SK-N-SH treated with all-trans-retinoic acid at 6 μM for 48 hours (cell line): ENCODE results near the gene KLF13.

ENCODE experiments used
- ATAC-seq: fragments of 200-7000 bp; cut with Tn5 transposase; 3 replicates; pipeline ENCODE4 v1.9.1; 2020; ENCODE audit warnings: mild to moderate bottlenecking, moderate library complexity
- ARNTL ChIP-seq: fragments of 450-650 bp; formaldehyde crosslinking; IDR thresholded peaks from 2 replicates; pipeline ENCODE4 v1.5.0; 2020; ENCODE audit warnings: low read depth, mild to moderate bottlenecking, moderate library complexity, borderline replicate concordance
- BACH2 ChIP-seq: fragments of 250-450 bp; sonication (Bioruptor Pico); IDR thresholded peaks from 2 replicates; pipeline ENCODE4 v1.9.0; 2021; ENCODE audit warnings: mild to moderate bottlenecking, borderline replicate concordance
- CREB5 ChIP-seq: fragments of 250-450 bp; sonication (Bioruptor Pico); IDR thresholded peaks from 2 replicates; pipeline ENCODE4 v1.5.1; 2020; ENCODE audit warnings: low read depth, mild to moderate bottlenecking, moderate library complexity
- CSDC2 ChIP-seq: fragments of 250-450 bp; sonication (Bioruptor Pico); IDR thresholded peaks from 2 replicates; pipeline ENCODE4 v1.5.0; 2020; ENCODE audit warnings: mild to moderate bottlenecking, moderate library complexity
- CSRNP3 ChIP-seq: fragments of 250-450 bp; sonication (Bioruptor Pico); IDR thresholded peaks from 2 replicates; pipeline ENCODE4 v1.5.1; 2021; ENCODE audit warnings: mild to moderate bottlenecking, moderate library complexity
- ESRRG ChIP-seq: fragments of 250-450 bp; sonication (Bioruptor Pico); IDR thresholded peaks from 2 replicates; pipeline ENCODE4 v1.6.1; 2021; ENCODE audit warnings: mild to moderate bottlenecking
- GLIS3 ChIP-seq: fragments of 250-450 bp; sonication (Bioruptor Pico); IDR thresholded peaks from 2 replicates; pipeline ENCODE4 v1.5.0; 2020; ENCODE audit warnings: mild to moderate bottlenecking, moderate library complexity
- ISL1 ChIP-seq: fragments of 250-450 bp; sonication (Bioruptor Pico); IDR thresholded peaks from 2 replicates; pipeline ENCODE4 v2.1.2; 2022; ENCODE audit warnings: mild to moderate bottlenecking, moderate library complexity
- OSR1 ChIP-seq: fragments of 250-450 bp; sonication (Bioruptor Pico); IDR thresholded peaks from 2 replicates; pipeline ENCODE4 v1.8.0; 2022; ENCODE audit warnings: moderate library complexity, mild to moderate bottlenecking, inconsistent platforms
- PATZ1 ChIP-seq: fragments of 250-450 bp; sonication (Bioruptor Pico); IDR thresholded peaks from 2 replicates; pipeline ENCODE4 v1.8.0; 2020; ENCODE audit warnings: mild to moderate bottlenecking, moderate library complexity, borderline replicate concordance
- PPARA ChIP-seq: fragments of 250-450 bp; sonication (Bioruptor Pico); IDR thresholded peaks from 2 replicates; pipeline ENCODE4 v1.5.0; 2020; ENCODE audit warnings: mild to moderate bottlenecking, borderline replicate concordance
- SNAI2 ChIP-seq: fragments of 250-450 bp; sonication (Bioruptor Pico); IDR thresholded peaks from 2 replicates; pipeline ENCODE4 v1.5.0; 2020; ENCODE audit warnings: mild to moderate bottlenecking, moderate library complexity
- TCF4 ChIP-seq: fragments of 250-450 bp; sonication (Bioruptor Pico); IDR thresholded peaks from 2 replicates; pipeline ENCODE4 v1.8.0; 2021; ENCODE audit warnings: mild to moderate bottlenecking, moderate library complexity, borderline replicate concordance
- TOX ChIP-seq: fragments of 250-450 bp; sonication (Bioruptor Pico); IDR thresholded peaks from 2 replicates; pipeline ENCODE4 v1.8.0; 2021; ENCODE audit warnings: mild to moderate bottlenecking, moderate library complexity, borderline replicate concordance
- ZC3H10 ChIP-seq: fragments of 250-450 bp; sonication (Bioruptor Pico); IDR thresholded peaks from 2 replicates; pipeline ENCODE4 v1.5.1; 2021; ENCODE audit warnings: mild to moderate bottlenecking, moderate library complexity
- ZFP3 ChIP-seq: fragments of 250-450 bp; sonication (Bioruptor Pico); IDR thresholded peaks from 2 replicates; pipeline ENCODE4 v1.5.0; 2020; ENCODE audit warnings: mild to moderate bottlenecking, moderate library complexity
- ZFP30 ChIP-seq: fragments of 450-650 bp; formaldehyde crosslinking; IDR thresholded peaks from 2 replicates; pipeline ENCODE4 v1.5.0; 2022; ENCODE audit warnings: mild to moderate bottlenecking, moderate library complexity
- ZNF8 ChIP-seq: fragments of 450-650 bp; formaldehyde crosslinking; IDR thresholded peaks from 2 replicates; pipeline ENCODE4 v1.5.0; 2020; ENCODE audit warnings: mild to moderate bottlenecking, moderate library complexity
- TF ChIP-seq, protein P1 (sequence below): fragments of 250-450 bp; sonication (Bioruptor Pico); IDR thresholded peaks from 2 replicates; pipeline ENCODE4 v1.5.0; 2020; ENCODE audit warnings: mild to moderate bottlenecking, moderate library complexity
- TF ChIP-seq, protein P2 (sequence below): fragments of 250-450 bp; sonication (Bioruptor Pico); IDR thresholded peaks from 2 replicates; pipeline ENCODE4 v1.8.0; 2021; ENCODE audit warnings: low read depth, mild to moderate bottlenecking, moderate library complexity, borderline replicate concordance

KLF13 gene

GRCh38 chr15:31338318-31338878 lies 11.8 kb downstream of the KLF13 start:
- TF ChIP-seq ZNF8 (CRISPR knock-in tag) (no peak), PPARA (CRISPR knock-in tag) (no peak), PATZ1 (CRISPR knock-in tag) (no peak), ESRRG (CRISPR knock-in tag) (no peak), TOX (no peak), CREB5 (CRISPR knock-in tag) (no peak), ZFP30 (no peak), ARNTL (no peak), OSR1 (CRISPR knock-in tag) (no peak)
- ATAC-seq, result peak; percentile 39

- TF ChIP-seq GLIS3 (CRISPR knock-in tag) (no peak), PATZ1 (CRISPR knock-in tag) (peak; percentile 63; the same call in 1 of the 2 replicates)
- ATAC-seq, result peak; percentile 85
These were observed 12.4 kb downstream of the KLF13 start for GRCh38 chr15:31338879-31339557.

DNA sequence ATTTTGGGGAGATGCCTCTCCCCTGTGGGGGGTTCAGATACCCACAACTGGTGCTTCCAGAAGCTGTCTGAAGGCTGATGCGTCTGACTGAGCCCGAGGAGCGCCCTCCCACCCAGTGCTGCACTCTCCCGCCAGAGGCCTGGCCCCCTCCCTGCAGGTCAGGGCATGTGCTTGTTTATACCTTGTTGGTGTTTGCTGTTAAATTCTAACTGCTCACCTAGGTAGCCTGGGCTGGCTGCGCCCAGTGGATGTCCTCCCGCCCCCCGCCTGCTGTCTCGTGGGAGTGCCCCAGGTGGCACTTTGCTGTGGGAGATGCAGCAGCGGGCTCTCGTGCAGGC lies 12.9 kb downstream of the KLF13 start:
- peak; percentile 11; the same call in 2 of the 3 replicates for ATAC-seq
- TF ChIP-seq BACH2 (CRISPR knock-in tag) (no peak), ZFP3 (CRISPR knock-in tag) (no peak), CSDC2 (CRISPR knock-in tag) (no peak), GLIS3 (CRISPR knock-in tag) (no peak), TOX (no peak), CSRNP3 (CRISPR knock-in tag) (no peak), ZC3H10 (CRISPR knock-in tag) (no peak), ARNTL (no peak), TCF4 (no peak), ISL1 (no peak), SNAI2 (CRISPR knock-in tag) (no peak), PATZ1 (CRISPR knock-in tag) (no peak)
- TF ChIP-seq, protein P1, sequence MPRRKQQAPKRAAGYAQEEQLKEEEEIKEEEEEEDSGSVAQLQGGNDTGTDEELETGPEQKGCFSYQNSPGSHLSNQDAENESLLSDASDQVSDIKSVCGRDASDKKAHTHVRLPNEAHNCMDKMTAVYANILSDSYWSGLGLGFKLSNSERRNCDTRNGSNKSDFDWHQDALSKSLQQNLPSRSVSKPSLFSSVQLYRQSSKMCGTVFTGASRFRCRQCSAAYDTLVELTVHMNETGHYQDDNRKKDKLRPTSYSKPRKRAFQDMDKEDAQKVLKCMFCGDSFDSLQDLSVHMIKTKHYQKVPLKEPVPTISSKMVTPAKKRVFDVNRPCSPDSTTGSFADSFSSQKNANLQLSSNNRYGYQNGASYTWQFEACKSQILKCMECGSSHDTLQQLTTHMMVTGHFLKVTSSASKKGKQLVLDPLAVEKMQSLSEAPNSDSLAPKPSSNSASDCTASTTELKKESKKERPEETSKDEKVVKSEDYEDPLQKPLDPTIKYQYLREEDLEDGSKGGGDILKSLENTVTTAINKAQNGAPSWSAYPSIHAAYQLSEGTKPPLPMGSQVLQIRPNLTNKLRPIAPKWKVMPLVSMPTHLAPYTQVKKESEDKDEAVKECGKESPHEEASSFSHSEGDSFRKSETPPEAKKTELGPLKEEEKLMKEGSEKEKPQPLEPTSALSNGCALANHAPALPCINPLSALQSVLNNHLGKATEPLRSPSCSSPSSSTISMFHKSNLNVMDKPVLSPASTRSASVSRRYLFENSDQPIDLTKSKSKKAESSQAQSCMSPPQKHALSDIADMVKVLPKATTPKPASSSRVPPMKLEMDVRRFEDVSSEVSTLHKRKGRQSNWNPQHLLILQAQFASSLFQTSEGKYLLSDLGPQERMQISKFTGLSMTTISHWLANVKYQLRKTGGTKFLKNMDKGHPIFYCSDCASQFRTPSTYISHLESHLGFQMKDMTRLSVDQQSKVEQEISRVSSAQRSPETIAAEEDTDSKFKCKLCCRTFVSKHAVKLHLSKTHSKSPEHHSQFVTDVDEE (CRISPR knock-in tag), result no peak
- TF ChIP-seq, protein P2, sequence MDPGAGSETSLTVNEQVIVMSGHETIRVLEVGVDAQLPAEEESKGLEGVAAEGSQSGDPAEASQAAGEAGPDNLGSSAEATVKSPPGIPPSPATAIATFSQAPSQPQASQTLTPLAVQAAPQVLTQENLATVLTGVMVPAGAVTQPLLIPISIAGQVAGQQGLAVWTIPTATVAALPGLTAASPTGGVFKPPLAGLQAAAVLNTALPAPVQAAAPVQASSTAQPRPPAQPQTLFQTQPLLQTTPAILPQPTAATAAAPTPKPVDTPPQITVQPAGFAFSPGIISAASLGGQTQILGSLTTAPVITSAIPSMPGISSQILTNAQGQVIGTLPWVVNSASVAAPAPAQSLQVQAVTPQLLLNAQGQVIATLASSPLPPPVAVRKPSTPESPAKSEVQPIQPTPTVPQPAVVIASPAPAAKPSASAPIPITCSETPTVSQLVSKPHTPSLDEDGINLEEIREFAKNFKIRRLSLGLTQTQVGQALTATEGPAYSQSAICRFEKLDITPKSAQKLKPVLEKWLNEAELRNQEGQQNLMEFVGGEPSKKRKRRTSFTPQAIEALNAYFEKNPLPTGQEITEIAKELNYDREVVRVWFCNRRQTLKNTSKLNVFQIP (CRISPR knock-in tag), result no peak
